GM19397 (cell line): ENCODE results near the gene MORN1.
"Not testable (repeated sequence)": the region's sequence is repeated elsewhere in the genome, so short reads cannot be mapped to it uniquely, and the experiment has no call there.

Experiments
- ATAC-seq: cut with Tn5 transposase; IDR thresholded peaks from one replicate; pipeline ENCODE4 v1.9.1; 2021; ENCODE audit warnings: mild to moderate bottlenecking, moderate library complexity; ENCODE audit not compliant: unreplicated experiment

Gene MORN1

GRCh38 chr1:2297246-2298011, 93.9 kb downstream of the MORN1 start:
- no peak for ATAC-seq

- no peak for ATAC-seq
Observed at GRCh38 chr1:2296614-2297013, 94.7 kb downstream of the MORN1 start.

- not testable (repeated sequence) for ATAC-seq
Observed at GRCh38 chr1:2296211-2296610, 95.1 kb downstream of the MORN1 start.

GRCh38 chr1:2295526-2295925, 95.8 kb downstream of the MORN1 start:
- ATAC-seq, result no peak

- no peak for ATAC-seq
Observed at GRCh38 chr1:2294725-2295078, 96.7 kb downstream of the MORN1 start.

GRCh38 chr1:2294033-2294724, 97.2 kb downstream of the MORN1 start:
- no peak for ATAC-seq

GRCh38 chr1:2292725-2293450, 98.5 kb downstream of the MORN1 start:
- ATAC-seq, result no peak

GRCh38 chr1:2291577-2291976, 99.8 kb downstream of the MORN1 start:
- ATAC-seq, result no peak

GRCh38 chr1:2290595-2291510, 100.5 kb downstream of the MORN1 start:
- no peak for ATAC-seq

GRCh38 chr1:2290171-2290578, 101.2 kb downstream of the MORN1 start:
- no peak for ATAC-seq

GRCh38 chr1:2289607-2290006, 101.7 kb downstream of the MORN1 start:
- ATAC-seq, result no peak

- no peak for ATAC-seq
Observed at GRCh38 chr1:2288816-2289536, 102.4 kb downstream of the MORN1 start.

GRCh38 chr1:2288311-2288710, 103.0 kb downstream of the MORN1 start:
- no peak for ATAC-seq

- no peak for ATAC-seq
Observed at GRCh38 chr1:2287649-2288048, 103.7 kb downstream of the MORN1 start.

- no peak for ATAC-seq
Observed at GRCh38 chr1:2286923-2287322, 104.4 kb downstream of the MORN1 start.

- no peak for ATAC-seq
Observed at GRCh38 chr1:2284932-2285331, 106.4 kb downstream of the MORN1 start.

- ATAC-seq, result no peak
Observed at GRCh38 chr1:2283991-2284895, 107.1 kb downstream of the MORN1 start.

- no peak for ATAC-seq
Observed at GRCh38 chr1:2283371-2283990, 107.9 kb downstream of the MORN1 start.
